LoVo (cell line): ENCODE results near the gene CCNDBP1.
A peak's percentile ranks its signal among the peaks of the same experiment; 100 is the strongest.
"Not testable (repeated sequence)": the region's sequence is repeated elsewhere in the genome, so short reads cannot be mapped to it uniquely, and the experiment has no call there.

Source experiments
- DNase-seq: peaks from one replicate; pipeline ENCODE4 v3.0.0-alpha.2; 2016; ENCODE audit warnings: low spot score

CCNDBP1 gene

DNA sequence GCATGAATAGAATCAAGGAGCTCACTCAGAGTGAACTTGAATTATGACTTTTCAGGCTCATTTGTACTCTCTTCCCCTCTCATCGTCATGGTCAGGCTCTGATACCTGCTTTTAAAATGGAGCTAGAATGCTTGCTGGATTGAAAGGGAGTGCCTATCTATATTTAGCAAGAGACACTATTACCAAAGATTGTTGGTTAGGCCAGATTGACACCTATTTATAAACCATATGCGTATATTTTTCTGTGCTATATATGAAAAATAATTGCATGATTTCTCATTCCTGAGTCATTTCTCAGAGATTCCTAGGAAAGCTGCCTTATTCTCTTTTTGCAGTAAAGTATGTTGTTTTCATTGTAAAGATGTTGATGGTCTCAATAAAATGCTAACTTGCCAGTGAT, 9.6 kb downstream of the CCNDBP1 start:
- no peak for DNase-seq

DNA sequence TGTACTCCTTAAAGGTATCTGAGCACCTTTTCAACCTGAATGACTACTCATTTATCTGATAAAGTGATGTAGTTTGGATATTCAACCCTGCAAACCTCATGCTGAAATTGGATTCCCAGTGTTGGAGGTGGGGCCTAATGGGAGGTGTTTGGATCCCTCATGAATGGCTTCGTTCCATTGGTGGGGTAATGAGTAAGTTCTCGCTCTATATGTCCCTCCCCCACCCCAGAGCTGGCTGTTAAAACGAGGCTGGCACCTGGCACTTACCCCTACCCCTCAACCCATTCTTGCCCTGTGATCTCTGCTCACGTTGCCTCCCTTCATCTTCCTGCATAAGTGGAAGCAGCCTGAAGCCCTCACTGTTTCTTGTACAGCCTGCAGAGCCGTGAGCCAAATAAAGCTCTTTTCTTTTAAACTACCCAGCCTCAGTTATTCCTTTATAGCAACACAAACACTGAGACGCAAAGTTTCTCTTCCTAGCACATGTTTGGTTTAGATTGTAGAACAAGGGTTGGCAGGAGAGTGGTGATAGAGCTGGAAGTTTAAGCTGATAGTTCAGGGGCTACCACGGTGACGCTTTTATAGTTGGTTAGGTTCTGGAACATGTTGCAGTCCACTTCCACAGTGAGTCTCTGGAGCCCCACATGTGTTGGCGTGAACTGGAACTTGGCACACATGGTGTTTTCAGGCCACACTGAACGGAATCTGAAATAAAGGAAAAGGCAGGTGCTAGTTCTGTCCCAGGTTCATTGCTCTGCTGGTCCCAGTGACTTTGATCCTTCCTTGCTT, 11.8 kb downstream of the CCNDBP1 start:
- no peak for DNase-seq

- DNase-seq = not testable (repeated sequence)
Measured at GRCh38 chr15:43197773-43198172, 12.6 kb downstream of the CCNDBP1 start.

DNA sequence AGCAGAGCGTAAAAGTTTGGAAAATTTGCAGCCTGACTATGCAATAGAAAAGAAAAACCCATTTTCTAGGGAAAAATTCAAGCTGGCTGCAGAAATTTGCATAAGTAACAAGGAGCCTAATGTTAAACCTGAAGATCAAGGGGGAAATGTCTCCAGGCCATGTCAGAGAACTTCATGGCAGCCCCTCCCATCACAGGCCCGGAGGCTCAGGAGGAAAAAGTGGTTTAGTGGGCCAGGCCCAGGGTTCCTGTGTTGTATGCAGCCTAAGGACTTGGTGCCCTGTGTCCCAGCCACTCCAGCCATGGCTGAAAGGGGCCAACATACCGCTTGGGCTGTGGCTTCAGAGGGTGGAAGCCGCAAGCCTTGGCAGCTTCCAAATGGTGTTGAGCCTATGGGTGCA, 13.4 kb downstream of the CCNDBP1 start:
- not testable (repeated sequence) for DNase-seq

GRCh38 chr15:43198992-43199391, 13.8 kb downstream of the CCNDBP1 start:
- no peak for DNase-seq

DNA sequence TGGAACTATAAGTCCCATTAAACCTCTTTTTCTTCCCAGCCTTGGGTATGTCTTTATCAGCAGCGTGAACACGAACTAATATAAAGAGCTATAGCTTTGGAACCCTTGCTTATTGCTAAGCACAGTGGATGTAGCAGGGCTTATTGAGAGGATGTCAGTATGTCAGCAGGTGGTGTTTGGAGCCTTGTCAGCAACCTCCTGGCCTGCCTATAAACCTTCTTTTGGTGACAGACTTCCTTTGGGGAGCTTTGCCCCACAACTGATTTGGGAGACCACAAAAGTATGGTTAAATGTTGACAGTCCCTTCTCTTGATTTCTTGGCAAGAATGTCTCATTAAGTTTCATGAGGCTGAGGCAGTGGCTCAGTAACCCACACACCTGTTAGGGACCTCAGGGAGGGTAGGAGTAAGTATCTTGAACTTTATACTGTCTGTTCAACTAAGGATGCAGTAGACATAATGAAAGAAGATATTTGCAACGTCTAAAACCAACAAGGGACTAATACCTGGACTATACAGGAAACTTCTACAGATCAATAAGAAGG, 14.8 kb downstream of the CCNDBP1 start:
- DNase-seq = no peak

DNA sequence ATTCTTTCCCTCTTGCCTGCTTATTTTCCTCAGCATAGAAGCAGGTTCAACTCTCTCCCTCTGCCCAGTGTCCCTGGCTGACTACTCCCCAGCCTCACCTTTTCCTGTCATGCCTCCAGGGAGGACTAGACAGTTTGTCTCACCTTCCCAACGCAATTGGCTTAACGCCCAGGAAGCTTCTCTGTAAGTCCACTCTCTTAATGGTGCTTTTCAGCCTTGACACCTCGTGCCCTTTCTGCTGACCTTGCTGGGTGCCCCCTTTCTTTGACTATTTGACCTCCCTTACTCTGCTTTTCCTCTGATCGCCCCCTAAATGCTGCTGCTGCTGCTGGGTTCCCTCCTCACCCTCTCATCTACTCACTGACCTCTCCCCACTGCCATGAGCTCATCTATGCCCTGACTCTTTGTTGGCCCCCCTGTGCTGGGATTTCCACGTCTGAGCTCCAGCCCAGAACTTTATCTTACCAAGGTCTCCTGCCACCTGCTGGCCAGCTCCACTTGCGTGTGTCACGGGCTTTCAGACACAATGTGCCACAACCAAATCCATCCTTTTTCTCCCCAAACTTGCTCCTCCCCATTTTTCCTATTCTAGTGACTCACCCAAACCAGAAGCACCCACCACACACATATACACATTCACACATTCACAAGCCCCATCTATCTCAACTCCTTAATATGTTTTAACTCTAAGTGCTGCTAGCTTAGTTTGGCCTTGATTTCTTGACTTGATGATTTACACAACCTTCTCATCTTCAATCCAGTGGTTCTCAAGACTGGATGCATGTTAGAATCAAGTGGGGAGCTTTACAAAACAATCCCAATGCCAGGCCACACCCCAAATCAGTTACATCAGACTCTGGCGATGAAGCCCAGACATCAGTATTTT, 19.1 kb downstream of the CCNDBP1 start:
- peak; percentile 32 for DNase-seq

- no peak for DNase-seq
Measured at GRCh38 chr15:43206054-43206453, 20.9 kb downstream of the CCNDBP1 start.

DNA sequence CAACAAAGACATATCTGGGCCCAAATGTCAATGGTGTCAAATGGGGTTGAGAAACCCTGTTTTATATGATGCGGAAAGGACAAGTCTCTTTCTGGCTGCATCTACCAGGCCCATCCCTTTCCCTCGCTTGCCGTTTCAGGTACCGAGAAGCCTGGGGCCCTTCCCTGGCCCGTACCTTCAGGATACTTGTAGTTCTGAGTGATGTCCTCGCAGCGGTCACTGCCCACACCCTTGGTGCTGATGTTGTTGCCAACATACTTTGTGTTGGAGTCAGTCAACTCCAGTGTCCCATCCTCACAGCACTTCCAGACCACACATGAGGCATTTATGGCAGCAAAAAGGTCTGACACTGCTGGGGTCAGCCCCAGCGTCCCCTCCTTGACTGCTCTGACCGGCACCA, 21.8 kb downstream of the CCNDBP1 start:
- DNase-seq = no peak

GRCh38 chr15:43208052-43209002, 23.1 kb downstream of the CCNDBP1 start:
- DNase-seq = no peak

GRCh38 chr15:43209059-43209824, 24.0 kb downstream of the CCNDBP1 start:
- no peak for DNase-seq

- DNase-seq = no peak
Measured at GRCh38 chr15:43210172-43210745, 25.1 kb downstream of the CCNDBP1 start.

DNA sequence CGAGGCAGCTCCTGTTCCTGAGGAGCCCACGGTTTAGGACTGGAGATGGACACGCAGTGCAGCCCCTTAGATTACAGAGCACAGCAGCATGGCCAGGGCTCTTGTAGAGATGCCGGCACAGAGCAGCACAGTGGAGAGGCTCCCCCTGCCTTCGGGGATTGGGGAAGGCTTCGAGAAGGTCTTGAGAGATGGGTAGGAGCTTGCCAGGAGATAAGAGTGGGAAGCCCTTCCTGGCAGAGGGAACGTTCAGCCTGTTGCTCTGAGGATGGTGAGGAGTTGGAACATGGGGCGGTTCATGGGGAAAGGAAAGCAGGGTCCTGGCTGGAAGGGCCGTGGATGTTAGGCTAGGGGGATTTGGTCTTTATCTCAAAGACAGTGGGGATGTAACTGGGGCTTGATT, 25.6 kb downstream of the CCNDBP1 start:
- no peak for DNase-seq

GRCh38 chr15:43211224-43211735, 26.1 kb downstream of the CCNDBP1 start:
- DNase-seq = no peak

DNA sequence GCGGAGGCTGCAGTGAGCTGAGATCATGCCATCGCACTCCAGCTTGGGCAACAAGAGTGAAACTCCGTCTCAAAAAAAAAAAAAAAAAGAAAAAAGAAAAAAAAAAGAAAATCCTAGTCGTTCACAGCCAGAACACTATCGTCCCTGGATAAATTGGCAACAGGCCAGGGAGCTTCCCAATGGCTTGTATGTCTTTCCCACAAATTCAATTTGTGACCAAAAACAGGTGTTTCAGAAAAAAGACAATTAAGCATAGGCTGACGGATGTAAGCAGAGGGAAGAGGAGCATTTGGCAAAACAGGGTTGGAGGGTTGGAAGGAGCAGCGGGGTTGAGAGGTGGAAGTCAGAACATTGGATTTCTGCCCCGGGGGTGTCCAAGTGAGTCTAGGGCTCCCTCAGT, 27.1 kb downstream of the CCNDBP1 start:
- no peak for DNase-seq

GRCh38 chr15:43212951-43213350, 27.7 kb downstream of the CCNDBP1 start:
- no peak for DNase-seq

DNA sequence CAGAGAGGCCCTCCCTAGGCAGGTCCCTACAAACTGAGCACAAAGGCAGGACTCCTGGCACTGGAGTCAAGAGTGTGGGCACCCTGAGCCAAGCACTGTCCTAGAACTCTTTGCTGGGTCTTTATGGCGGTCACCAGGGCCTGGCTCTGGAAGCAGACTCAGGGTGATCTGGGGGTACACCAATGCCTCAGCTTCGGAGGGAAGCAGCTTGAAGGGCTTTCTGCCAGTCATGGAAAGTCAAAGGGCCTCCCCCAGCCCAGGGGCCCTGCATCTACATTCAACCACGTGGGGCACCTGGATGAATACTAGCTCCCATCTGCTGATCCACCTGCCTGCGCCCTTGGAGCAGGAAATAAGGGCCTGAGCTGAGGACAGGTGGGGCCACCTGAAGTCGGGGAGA, 28.3 kb downstream of the CCNDBP1 start:
- no peak for DNase-seq

GRCh38 chr15:43214169-43214568, 29.0 kb downstream of the CCNDBP1 start:
- DNase-seq = no peak

- DNase-seq = no peak
Measured at GRCh38 chr15:43214592-43215295, 29.5 kb downstream of the CCNDBP1 start.

GRCh38 chr15:43215961-43216360, 30.8 kb downstream of the CCNDBP1 start:
- DNase-seq = no peak
